ENCODE results near the gene MDFI.

MDFI gene

DNA sequence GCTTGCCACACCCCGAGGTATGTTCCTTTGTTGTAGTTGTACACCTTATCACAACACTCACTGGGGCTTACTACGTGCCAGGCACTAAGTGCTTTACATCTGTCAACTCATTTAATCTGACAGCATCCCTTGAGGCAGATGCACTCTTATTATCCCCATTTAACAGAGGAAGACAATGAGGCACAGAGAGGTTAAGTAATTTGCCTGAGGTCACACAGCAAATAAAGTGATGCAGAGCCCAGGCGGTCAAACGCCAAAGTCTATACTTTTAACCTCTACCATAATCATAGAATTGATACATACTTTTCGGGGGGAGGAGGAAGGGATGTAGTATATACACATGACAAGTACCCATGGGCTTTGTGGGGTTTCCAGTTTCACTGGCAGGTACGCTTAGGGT lies 37.7 kb downstream of the MDFI start:
- TF ChIP-seq, protein P1, sequence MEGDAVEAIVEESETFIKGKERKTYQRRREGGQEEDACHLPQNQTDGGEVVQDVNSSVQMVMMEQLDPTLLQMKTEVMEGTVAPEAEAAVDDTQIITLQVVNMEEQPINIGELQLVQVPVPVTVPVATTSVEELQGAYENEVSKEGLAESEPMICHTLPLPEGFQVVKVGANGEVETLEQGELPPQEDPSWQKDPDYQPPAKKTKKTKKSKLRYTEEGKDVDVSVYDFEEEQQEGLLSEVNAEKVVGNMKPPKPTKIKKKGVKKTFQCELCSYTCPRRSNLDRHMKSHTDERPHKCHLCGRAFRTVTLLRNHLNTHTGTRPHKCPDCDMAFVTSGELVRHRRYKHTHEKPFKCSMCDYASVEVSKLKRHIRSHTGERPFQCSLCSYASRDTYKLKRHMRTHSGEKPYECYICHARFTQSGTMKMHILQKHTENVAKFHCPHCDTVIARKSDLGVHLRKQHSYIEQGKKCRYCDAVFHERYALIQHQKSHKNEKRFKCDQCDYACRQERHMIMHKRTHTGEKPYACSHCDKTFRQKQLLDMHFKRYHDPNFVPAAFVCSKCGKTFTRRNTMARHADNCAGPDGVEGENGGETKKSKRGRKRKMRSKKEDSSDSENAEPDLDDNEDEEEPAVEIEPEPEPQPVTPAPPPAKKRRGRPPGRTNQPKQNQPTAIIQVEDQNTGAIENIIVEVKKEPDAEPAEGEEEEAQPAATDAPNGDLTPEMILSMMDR (IDR thresholded peaks at IDR 0.05; ENCODE audit: control extremely low read depth, extremely low read depth, low read depth, missing control alignments): no peak
- POLR2A ChIA-PET: no interaction called here
- DNase-seq (ENCODE audit: extremely low spot score): no peak
- CTCF ChIA-PET: no interaction called here

DNA sequence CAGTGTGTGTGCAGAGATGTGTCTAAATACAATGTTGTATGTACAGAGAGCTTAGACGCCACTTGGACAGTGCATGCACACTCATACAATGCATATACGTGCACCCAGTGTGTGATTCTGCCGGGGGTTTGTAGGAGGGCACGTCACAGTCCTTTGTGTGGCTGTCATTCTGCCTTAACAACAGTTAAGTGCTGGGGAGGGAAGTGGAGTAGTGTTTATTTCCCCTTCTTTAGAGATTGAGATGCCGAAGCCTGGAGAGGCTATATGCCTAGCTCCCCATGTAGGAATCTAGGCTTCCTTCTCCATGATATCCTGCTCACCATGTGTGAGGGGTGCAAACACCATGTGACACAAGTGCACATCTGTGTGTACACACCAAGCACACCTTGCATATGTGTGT lies 38.2 kb downstream of the MDFI start:
- TF ChIP-seq, protein P1 (IDR thresholded peaks at IDR 0.05; ENCODE audit: control extremely low read depth, extremely low read depth, low read depth, missing control alignments): no peak
- POLR2A ChIA-PET: no interaction called here
- no peak for DNase-seq (ENCODE audit: extremely low spot score)
- CTCF ChIA-PET: no interaction called here

DNA sequence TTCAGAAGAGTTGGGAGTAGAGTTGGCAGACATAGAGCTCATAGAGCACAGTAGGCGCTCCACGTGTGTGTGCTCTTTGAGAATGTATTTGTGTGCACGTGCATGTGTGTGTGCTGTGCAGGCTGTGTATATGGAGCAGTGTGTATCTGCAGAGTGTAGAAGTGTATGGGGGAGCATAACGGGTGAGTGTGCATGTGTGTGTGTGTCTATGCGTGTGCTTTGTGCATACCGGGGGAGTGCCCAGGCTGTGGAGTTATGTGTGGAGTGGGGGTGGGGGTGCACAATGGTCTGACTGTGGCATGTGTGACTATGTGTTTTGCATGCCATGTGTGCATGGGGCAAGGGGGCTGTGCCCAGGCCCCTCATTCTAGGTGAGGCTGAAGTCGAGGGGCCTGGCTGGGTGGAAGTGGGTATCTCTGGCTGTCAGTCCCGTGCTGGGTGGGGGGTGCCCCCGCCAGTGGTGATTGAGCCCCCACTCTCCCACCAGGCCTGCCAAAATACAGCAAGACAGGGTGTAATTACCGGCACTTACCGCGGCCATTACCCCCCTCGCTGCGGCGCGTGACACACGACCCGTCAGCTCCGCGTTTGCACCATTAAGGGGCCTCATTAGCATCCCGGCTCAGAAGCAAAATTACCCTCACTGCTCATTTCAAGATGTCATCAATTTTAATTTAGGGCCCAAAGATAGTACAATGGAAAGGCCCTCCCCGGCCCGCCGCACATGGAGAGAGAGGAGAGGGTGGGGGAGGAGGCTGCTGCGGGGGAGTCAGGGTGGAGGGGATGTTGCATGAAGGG lies 39.1 kb downstream of the MDFI start:
- POLR2A ChIA-PET: no interaction called here
- CTCF ChIA-PET: no interaction called here
- TF ChIP-seq, protein P1 (IDR thresholded peaks at IDR 0.05; ENCODE audit: control extremely low read depth, extremely low read depth, low read depth, missing control alignments): no peak
- no peak for DNase-seq (ENCODE audit: extremely low spot score)

DNA sequence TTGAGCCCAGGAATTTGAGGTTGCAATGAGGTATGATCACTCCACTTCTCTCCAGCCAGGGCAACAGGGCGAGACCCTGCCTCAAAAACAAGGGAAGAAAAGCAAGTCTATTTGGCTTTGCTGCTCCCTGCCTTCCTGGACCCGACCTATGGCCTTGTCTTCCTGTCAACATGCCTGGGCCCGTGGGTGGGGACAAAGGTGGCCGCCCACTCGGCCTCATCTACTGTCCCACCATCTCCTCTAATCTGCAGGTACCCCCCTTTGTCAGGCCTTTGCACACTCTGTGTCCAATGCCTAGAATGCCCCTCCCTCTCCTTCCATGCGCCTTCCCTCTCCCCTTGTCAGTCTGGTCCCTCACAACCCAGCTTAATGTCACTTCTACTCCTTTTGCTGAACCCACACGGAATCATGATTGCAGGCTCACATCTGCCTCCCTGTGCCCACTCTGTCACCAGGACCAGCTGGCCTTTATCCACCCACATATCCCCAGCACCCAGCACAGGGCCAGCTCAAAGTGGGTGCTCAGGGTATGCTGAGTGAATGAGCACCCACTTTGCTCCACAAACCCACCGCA lies 40.3 kb downstream of the MDFI start:
- TF ChIP-seq, protein P1 (IDR thresholded peaks at IDR 0.05; ENCODE audit: control extremely low read depth, extremely low read depth, low read depth, missing control alignments): no peak
- ChIA-PET CTCF (interaction anchor here (1.3 to 4.4 kb wide), 5 partner anchors 11 to 310 kb away, joined by 4 to 41 read pairs (median 5); no protein-coding TSS in a partner anchor), POLR2A (no interaction called here)
- no peak for DNase-seq (ENCODE audit: extremely low spot score)

DNA sequence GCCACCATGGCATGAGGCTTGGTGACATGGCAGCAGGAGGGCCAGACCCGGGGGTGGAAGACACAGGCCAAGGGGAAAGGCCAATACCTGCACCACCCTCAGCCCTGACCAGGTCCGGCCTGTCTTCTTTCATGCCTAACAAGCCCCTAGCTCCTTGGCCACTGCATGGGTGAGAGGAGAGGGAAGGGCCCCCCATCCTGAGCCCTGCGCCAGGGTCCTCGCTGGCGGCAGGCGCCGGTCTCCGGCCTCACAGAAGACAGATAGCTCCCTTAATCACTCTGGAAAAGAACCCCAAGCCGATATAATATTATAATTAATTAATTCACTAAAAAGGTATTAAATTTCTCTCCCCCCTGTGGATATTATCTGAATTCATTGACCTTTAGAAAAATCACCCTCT lies 41.4 kb downstream of the MDFI start:
- TF ChIP-seq, protein P1 (IDR thresholded peaks at IDR 0.05; ENCODE audit: control extremely low read depth, extremely low read depth, low read depth, missing control alignments): no peak
- CTCF ChIA-PET: interaction anchor here (1.3 to 4.4 kb wide), 6 partner anchors 9 to 312 kb away, joined by 4 to 41 read pairs (median 6); no protein-coding TSS in a partner anchor
- DNase-seq (ENCODE audit: extremely low spot score): no peak
- POLR2A ChIA-PET: no interaction called here

DNA sequence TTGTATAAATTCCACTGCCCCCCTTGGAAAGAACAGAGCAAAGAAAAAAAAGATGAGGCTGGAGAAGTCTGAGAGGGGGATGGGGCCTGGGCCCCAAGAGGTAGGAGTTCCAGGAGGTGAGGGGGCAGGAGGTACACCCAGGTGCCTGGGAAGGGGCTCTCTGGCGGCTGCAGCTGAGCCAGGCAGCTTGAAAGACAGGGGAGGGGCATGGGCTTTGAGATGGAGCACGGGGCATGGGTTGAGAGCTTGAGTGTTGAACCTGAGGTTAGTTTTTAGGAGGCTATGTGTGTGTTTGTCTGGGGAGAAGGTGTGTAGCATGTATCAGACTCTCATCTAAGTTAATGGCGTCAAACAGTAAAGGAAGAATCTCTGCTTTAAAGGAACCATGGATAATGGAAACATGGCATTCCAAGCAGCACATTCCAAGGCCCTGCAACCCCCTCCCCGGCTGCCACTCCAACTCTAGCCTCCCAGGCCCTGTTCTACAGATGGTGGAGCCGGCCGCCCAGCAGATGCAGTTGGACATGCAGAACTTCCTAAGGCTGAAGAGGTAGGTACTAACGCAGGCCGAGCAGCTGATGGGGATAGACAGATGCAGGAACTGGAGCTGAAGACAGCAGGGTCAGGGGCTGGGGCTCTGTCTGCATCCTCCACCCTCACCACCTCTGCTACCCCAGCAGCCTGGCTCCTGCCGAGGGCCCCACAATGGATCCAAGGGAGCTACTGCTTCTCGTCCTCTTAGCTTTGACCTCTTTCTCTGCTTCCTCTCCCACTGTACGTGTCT lies 42.1 kb downstream of the MDFI start:
- ChIA-PET POLR2A (no interaction called here), CTCF (interaction anchor here (1.1 to 4.4 kb wide), 8 partner anchors 9 to 312 kb away, joined by 3 to 41 read pairs (median 7); partner anchors contain the start of gene TOMM6)
- DNase-seq (ENCODE audit: extremely low spot score): no peak
- TF ChIP-seq, protein P1 (IDR thresholded peaks at IDR 0.05; ENCODE audit: control extremely low read depth, extremely low read depth, low read depth, missing control alignments): no peak
